ENCODE data around the gene KIF20A.
A peak's percentile ranks its signal among the peaks of the same experiment; 100 is the strongest.
"Not testable (repeated sequence)": the region's sequence is repeated elsewhere in the genome, so short reads cannot be mapped to it uniquely, and the experiment has no call there.

The KIF20A gene

GRCh38 chr5:138141734-138142133, 37.2 kb upstream of the KIF20A start:
- TF ChIP-seq CTCF (conservative IDR thresholded peaks at IDR 0.05; ENCODE audit: low read depth) = no peak
- no peak for DNase-seq (ENCODE audit: low spot score)
- ChIA-PET POLR2A (ENCODE audit: low non-redundant PET) (no interaction called here), CTCF (no interaction called here)
- no peak overlapping the region for H3K27ac ChIP-seq

DNA sequence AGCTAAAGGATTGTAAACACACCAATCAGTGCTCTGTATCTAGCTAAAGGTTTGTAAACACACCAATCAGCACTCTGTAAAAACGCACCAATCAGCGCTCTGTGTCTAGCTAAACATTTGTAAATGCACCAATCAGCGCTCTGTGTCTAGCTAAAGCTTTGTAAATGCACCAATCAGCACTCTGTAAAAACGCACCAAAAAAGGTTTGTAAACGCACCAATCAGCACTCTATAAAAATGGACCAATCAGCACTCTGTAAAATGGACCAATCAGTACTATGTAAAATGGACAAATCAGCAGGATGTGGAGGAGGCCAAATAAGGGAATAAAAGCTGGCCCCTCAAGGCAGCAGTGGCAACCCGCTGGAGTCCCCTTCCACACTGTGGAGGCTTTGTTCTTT, 35.3 kb upstream of the KIF20A start:
- H3K27ac ChIP-seq; DNase-seq (ENCODE audit: low spot score): not testable (repeated sequence)
- ChIA-PET POLR2A (ENCODE audit: low non-redundant PET) (interaction anchor here (0.6 kb wide), 2 partner anchors 34 to 101 kb away, joined by 5 to 6 read pairs; no protein-coding TSS in a partner anchor), CTCF (interaction anchor here (0.6 to 1.1 kb wide), 3 partner anchors 10 to 24 kb away, joined by 3 to 4 read pairs (median 4); no protein-coding TSS in a partner anchor)

DNA sequence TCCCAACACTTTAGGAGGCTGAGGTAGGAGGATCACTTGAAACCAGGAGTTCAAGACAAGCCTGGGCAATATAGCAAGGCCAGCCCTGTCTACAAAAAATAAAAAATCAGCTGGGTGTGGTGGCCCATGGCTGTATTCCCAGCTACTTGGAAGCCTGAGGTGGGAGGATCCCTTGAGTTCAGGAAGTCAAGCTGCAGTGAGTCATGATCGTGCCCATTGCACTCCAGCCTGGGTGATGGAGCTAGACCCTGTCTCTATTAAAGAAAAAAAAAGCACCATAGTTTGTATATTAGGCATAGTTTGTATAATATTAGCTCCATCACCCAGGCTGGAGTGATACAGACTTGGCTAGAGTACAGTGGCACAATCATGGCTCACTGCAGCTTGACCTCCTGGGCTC, 30.1 kb upstream of the KIF20A start:
- no peak for TF ChIP-seq CTCF (conservative IDR thresholded peaks at IDR 0.05; ENCODE audit: low read depth)
- ChIA-PET CTCF (interaction anchor here (0.6 kb wide), 2 partner anchors 15 to 250 kb away, joined by 3 to 5 read pairs; no protein-coding TSS in a partner anchor), POLR2A (ENCODE audit: low non-redundant PET) (no interaction called here)
- H3K27ac ChIP-seq = peak overlapping the region; percentile 52
- DNase-seq (ENCODE audit: low spot score) = peak; percentile 49

GRCh38 chr5:138149530-138149929, 29.4 kb upstream of the KIF20A start:
- ChIA-PET CTCF (interaction anchor here (0.6 to 0.7 kb wide), 3 partner anchors 76 to 276 kb away, joined by 3 read pairs; no protein-coding TSS in a partner anchor), POLR2A (ENCODE audit: low non-redundant PET) (no interaction called here)
- no peak for TF ChIP-seq CTCF (conservative IDR thresholded peaks at IDR 0.05; ENCODE audit: low read depth)
- peak; percentile 23 for DNase-seq (ENCODE audit: low spot score)
- H3K27ac ChIP-seq = no peak overlapping the region

DNA sequence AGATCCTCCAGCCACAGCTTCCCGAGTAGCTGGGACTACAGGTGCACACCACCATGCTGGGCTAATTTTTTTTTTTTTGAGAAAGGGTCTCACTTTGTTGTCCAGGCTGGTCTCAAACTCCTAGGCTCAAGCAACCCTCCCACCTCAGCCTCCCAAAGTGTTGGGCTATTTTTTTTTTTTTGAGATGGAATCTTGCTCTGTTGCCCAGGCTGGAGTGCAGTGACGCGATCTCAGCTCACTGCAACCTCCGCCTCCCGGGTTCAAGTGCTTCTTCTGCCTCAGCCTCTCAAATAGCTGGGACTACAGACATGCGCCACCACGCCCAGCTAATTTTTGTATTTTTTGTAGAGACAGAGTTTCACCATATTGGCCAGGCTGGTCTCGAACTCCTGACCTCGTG, 22.9 kb upstream of the KIF20A start:
- POLR2A ChIA-PET (ENCODE audit: low non-redundant PET); H3K27ac ChIP-seq; DNase-seq (ENCODE audit: low spot score); CTCF ChIA-PET: not testable (repeated sequence)

DNA sequence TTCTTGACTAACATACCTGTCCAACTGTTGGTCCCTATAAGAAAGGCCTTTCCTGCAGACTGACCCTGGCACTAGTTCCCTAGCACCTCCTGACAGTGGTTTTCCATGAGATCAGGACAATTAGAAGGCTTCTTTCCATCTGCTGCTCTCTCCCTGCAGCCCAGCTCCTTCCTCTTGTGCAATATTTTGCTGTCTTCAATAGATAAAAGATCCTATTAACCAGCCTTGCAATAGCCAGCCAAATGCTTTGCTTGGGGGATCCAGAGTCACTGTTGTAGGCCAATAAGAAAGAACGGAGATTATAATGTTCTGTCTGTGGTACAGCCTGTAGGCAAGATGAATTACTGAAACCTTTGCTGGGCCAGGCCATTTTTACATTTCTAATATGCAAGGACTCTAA, 21.3 kb upstream of the KIF20A start:
- ChIA-PET POLR2A (ENCODE audit: low non-redundant PET) (no interaction called here), CTCF (no interaction called here)
- no peak for TF ChIP-seq CTCF (conservative IDR thresholded peaks at IDR 0.05; ENCODE audit: low read depth)
- no peak for DNase-seq (ENCODE audit: low spot score)
- no peak overlapping the region for H3K27ac ChIP-seq

- no peak for TF ChIP-seq CTCF (conservative IDR thresholded peaks at IDR 0.05; ENCODE audit: low read depth)
- no peak overlapping the region for H3K27ac ChIP-seq
- ChIA-PET CTCF (no interaction called here), POLR2A (ENCODE audit: low non-redundant PET) (no interaction called here)
- no peak for DNase-seq (ENCODE audit: low spot score)
Measured at GRCh38 chr5:138159666-138160065, 19.2 kb upstream of the KIF20A start.

DNA sequence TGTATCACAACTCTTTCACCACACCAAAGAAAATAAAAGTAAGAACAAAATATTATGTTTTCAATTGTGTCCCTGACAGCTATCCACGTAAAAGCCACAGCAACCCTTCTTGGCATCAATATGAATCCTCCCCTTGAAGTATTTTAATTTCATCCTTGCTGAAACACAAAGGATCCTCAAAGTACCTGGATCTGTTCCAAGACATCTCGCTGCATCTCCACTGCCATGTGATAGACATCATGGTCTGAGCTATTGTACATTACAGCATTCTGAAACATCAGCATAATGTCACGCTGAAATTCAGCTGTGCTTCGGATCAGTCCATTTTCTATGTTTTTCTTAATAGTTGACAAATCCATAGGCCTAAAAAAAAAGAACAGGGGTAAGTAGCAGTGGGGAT, 18.2 kb upstream of the KIF20A start:
- ChIA-PET CTCF (no interaction called here), POLR2A (ENCODE audit: low non-redundant PET) (no interaction called here)
- DNase-seq (ENCODE audit: low spot score) = no peak
- TF ChIP-seq CTCF (conservative IDR thresholded peaks at IDR 0.05; ENCODE audit: low read depth) = no peak
- no peak overlapping the region for H3K27ac ChIP-seq

Data from RWPE1 (cell line).